Epidermal melanocyte (primary cell): Measurements from ENCODE around the gene BRCC3.

ENCODE experiments used
- DNase-seq: peaks from one replicate; pipeline ENCODE4 v3.0.0; 2011; ENCODE audit warnings: low spot score; ENCODE audit not compliant: insufficient read length

The BRCC3 gene

GRCh38 chrX:155070975-155071693, at the start of gene BRCC3, which contains the start of the genes CMC4 and MTCP1:
Gene BRCC3, plus strand, starts transcription at chrX:155071508. Its CDS starts 20 bp downstream, at chrX:155071528.
Gene CMC4, minus strand, starts transcription at chrX:155071136. Its CDS starts 7,113 bp downstream, at chrX:155064023.
Gene MTCP1, minus strand, starts transcription at chrX:155071136. Its CDS starts 5,126 bp downstream, at chrX:155066010.
- peak; percentile 69 for DNase-seq

- DNase-seq = no peak
Observed at GRCh38 chrX:155022585-155022984, 48.7 kb upstream of the BRCC3 start, which contains the start of gene F8. Gene F8, minus strand, starts transcription at chrX:155022723. Its CDS starts 171 bp downstream, at chrX:155022552.

- no peak for DNase-seq
Observed at GRCh38 chrX:155023907-155024833, 47.1 kb upstream of the BRCC3 start.

- no peak for DNase-seq
Observed at GRCh38 chrX:155026420-155026726, 44.9 kb upstream of the BRCC3 start.

GRCh38 chrX:155026727-155027508, 44.4 kb upstream of the BRCC3 start, which contains the start of gene FUNDC2:
Gene FUNDC2, plus strand, starts transcription at chrX:155026844. Its CDS starts 95 bp downstream, at chrX:155026939.
- DNase-seq = peak; percentile 42

GRCh38 chrX:155027509-155028066, 43.7 kb upstream of the BRCC3 start:
- DNase-seq = no peak

GRCh38 chrX:155028129-155028528, 43.2 kb upstream of the BRCC3 start:
- no peak for DNase-seq

GRCh38 chrX:155028877-155029291, 42.4 kb upstream of the BRCC3 start:
- no peak for DNase-seq

- DNase-seq = no peak
Observed at GRCh38 chrX:155031657-155032056, 39.7 kb upstream of the BRCC3 start.

GRCh38 chrX:155035688-155036087, 35.6 kb upstream of the BRCC3 start:
- no peak for DNase-seq

- no peak for DNase-seq
Observed at GRCh38 chrX:155046129-155046810, 25.0 kb upstream of the BRCC3 start.

- no peak for DNase-seq
Observed at GRCh38 chrX:155046811-155047528, 24.3 kb upstream of the BRCC3 start.

- no peak for DNase-seq
Observed at GRCh38 chrX:155048977-155049619, 22.2 kb upstream of the BRCC3 start.

GRCh38 chrX:155052738-155053498, 18.4 kb upstream of the BRCC3 start:
- DNase-seq = no peak

GRCh38 chrX:155053656-155054055, 17.7 kb upstream of the BRCC3 start:
- DNase-seq = no peak

- DNase-seq = no peak
Observed at GRCh38 chrX:155054255-155054654, 17.1 kb upstream of the BRCC3 start.

- no peak for DNase-seq
Observed at GRCh38 chrX:155055494-155055893, 15.8 kb upstream of the BRCC3 start.

- DNase-seq = no peak
Observed at GRCh38 chrX:155056471-155056870, 14.8 kb upstream of the BRCC3 start.
